ENCODE results near the gene DMRTB1.

Gene DMRTB1

DNA sequence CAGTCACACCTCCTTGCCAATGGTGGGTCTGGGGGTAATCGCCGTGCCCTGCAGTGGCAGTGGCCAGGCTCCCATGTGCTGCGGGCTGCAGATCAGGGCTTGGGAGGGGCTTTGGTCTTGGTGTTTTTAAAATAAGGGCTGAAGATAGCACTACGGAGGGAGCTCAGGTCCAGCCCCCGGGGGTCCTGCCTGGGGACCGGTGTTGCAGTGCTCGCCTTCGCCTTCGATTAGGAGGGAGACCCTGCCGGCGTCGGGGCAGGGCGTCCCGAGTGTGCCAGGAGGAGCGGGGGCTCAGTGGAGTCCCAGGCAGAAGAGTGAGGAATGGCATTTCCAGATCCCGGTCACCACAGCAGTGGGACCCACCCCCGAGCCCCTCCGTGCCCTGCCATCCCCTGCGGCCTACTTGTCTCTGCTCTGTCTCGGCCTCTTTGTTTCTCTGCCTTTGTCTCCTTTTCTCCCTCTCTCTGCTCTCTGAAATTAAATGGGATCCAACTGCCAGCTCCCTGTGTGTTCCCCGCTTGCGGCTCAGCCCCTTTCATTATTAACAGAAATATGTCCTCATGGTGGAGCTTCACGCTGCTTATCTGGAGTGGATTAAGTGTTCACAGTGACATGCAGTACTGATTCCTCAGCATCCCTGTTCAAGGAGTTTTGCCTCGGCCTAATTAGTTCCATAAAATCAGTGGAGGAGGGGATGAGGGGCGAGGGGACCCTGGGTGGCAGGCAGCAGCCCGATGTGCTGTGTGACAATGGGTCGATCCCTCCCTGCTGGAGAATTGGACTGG is 44.4 kb downstream of the DMRTB1 start:
- Histone ChIP-seq H3K27ac (no peak overlapping the region), H3K27me3 (peaks cover 0 to 34% of the 10 kb centered on the region in 2 donors), H3K4me1 (no peaks in the 10 kb centered on the region), H3K4me3 (no peak overlapping the region), H3K9me3 (no peaks in the 10 kb centered on the region), H3K36me3 (no peaks in the 10 kb centered on the region)
- TF ChIP-seq, protein P1, sequence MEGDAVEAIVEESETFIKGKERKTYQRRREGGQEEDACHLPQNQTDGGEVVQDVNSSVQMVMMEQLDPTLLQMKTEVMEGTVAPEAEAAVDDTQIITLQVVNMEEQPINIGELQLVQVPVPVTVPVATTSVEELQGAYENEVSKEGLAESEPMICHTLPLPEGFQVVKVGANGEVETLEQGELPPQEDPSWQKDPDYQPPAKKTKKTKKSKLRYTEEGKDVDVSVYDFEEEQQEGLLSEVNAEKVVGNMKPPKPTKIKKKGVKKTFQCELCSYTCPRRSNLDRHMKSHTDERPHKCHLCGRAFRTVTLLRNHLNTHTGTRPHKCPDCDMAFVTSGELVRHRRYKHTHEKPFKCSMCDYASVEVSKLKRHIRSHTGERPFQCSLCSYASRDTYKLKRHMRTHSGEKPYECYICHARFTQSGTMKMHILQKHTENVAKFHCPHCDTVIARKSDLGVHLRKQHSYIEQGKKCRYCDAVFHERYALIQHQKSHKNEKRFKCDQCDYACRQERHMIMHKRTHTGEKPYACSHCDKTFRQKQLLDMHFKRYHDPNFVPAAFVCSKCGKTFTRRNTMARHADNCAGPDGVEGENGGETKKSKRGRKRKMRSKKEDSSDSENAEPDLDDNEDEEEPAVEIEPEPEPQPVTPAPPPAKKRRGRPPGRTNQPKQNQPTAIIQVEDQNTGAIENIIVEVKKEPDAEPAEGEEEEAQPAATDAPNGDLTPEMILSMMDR (IDR thresholded peaks at IDR 0.05) = no peak
- no peak for DNase-seq
- intact Hi-C loops (cut with DNase I; ENCODE audit: low total_unique reads) = no loop called here

DNA sequence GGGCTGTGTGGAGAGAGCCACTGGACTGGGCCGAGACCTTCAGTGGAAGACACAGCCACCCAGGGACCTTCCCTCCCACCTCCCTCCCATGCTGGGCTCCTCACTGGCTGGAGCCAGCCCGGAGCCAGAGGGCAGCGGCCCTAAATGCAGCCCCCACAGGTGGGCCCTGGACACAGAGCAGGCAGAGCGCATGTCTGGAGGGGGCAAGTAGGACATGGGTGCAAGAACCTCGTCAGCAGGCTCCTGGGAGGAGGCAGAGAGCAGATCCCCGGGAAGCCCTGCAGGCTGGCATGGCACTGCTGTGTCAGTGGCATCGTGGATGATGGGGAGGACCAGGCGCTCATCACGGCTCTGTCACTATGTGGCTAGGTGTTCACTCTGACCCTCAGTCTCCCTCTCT is 45.7 kb downstream of the DMRTB1 start:
- H3K27ac ChIP-seq = no peak overlapping the region
- no peaks in the 10 kb centered on the region for H3K9me3 ChIP-seq
- peaks cover 0 to 21% of the 10 kb centered on the region in 2 donors for H3K27me3 ChIP-seq
- no peaks in the 10 kb centered on the region for H3K4me1 ChIP-seq
- no peak overlapping the region for H3K4me3 ChIP-seq
- intact Hi-C loops (cut with DNase I; ENCODE audit: low total_unique reads) = no loop called here
- TF ChIP-seq, protein P1 (IDR thresholded peaks at IDR 0.05) = no peak
- no peaks in the 10 kb centered on the region for H3K36me3 ChIP-seq
- no peak for DNase-seq

DNA sequence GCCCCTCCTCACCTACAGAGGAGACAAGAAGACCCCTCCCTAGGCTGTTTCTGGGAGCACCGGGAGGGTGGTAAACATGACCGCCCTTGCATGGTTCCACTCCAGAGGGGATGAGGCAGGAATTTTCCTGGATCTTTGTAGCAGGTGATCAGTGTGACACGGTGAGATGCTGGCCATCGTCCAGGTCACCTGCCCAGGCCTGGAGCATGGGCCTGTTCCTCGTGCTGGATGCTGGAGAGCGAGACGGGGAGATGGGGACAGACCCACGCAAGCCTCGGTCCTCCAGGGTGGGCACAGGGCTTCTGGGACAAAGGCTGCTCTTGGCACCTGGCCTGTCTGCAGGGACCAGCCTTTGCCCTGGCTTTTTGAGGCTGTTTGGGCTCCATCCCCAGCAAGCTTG is 46.2 kb downstream of the DMRTB1 start:
- Histone ChIP-seq H3K9me3 (no peaks in the 10 kb centered on the region), H3K4me1 (no peaks in the 10 kb centered on the region), H3K36me3 (no peaks in the 10 kb centered on the region), H3K27ac (no peak overlapping the region), H3K4me3 (no peak overlapping the region), H3K27me3 (peaks cover 0 to 16% of the 10 kb centered on the region in 2 donors)
- intact Hi-C loops (cut with DNase I; ENCODE audit: low total_unique reads) = no loop called here
- TF ChIP-seq, protein P1 (IDR thresholded peaks at IDR 0.05) = no peak
- no peak for DNase-seq

DNA sequence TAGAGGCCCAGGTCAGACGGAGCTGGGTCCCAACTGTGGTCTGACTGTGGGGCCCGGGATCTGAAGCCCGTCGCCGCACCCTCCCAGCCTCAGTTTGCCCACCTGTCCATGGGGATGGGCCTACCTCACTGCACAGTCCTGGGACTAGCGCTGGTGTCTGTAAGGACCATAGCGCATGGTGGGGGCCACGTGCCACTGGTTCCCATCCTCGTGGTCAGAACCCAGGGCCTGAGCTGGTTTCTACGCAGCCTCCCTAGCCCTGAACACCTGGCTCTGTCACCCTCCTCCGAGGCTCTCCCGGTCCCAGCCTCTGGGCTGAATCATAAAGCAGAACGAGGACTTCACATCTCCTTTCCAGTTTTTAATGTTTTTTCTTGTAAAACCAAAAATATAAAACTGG is 46.7 kb downstream of the DMRTB1 start:
- Histone ChIP-seq H3K9me3 (no peaks in the 10 kb centered on the region), H3K27ac (no peak overlapping the region), H3K27me3 (peaks cover 0 to 11% of the 10 kb centered on the region in 2 donors), H3K36me3 (no peaks in the 10 kb centered on the region), H3K4me1 (peaks cover 0 to 3% (median 1%) of the 10 kb centered on the region in 4 donors), H3K4me3 (no peak overlapping the region)
- TF ChIP-seq, protein P1 (IDR thresholded peaks at IDR 0.05) = no peak
- intact Hi-C loops (cut with DNase I; ENCODE audit: low total_unique reads) = no loop called here
- no peak for DNase-seq

DNA sequence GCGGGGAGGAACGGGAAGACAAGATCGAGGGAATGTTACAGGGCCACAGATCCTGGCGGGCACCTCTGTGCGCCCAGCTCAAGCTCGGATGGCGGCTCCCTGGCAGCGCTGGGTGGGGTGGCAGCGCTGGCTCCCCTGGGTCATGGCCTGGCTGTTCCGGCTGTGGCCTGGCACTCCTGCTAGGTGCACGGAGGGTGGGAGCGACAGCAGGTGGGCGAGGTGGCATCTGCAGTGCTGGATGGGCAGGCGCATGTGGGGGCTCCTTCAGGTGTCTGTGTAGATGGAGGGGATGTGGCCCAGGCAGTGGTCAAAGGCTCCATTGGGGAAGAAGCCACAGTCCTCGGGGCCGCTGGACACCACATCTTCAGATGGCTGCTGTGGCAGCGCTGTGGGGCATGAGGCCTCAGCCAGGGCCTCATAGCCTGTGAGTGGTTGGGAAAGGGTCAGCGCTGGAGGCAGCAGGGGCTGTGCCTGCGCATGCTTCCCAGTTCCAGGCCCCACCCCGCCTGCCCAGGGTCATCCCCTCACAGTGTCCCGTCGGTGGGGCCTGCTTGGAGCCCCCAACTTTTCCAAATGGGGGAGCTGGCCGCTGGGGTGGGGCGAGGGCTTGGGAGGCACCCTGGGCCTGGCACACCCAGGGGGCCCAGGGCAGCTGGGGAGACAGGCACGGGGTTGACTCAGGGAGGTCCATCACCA is 47.3 kb downstream of the DMRTB1 start:
- Histone ChIP-seq H3K4me3 (no peak overlapping the region), H3K36me3 (no peaks in the 10 kb centered on the region), H3K9me3 (no peaks in the 10 kb centered on the region), H3K27ac (no peak overlapping the region), H3K27me3 (peaks cover 0 to 5% of the 10 kb centered on the region in 2 donors), H3K4me1 (peaks cover 0 to 10% (median 7%) of the 10 kb centered on the region in 4 donors)
- TF ChIP-seq, protein P1 (IDR thresholded peaks at IDR 0.05) = no peak
- DNase-seq = no peak
- intact Hi-C loops (cut with DNase I; ENCODE audit: low total_unique reads) = no loop called here

All from tibial artery (tissue), 4 donors.